K562 (cell line): ENCODE results near the gene USP37. TPM values are rescaled to one million over a fixed set of nuclear protein-coding genes. Genes with fewer than 3 reads are reported as not detected.

ENCODE experiments used
- ARNT ChIP-seq, 2 experiments: fragments of 450-650 bp; IDR thresholded peaks; 2 replicates each; pipeline ENCODE4 v1.6.1; 2016; ENCODE audit warnings: mild to moderate bottlenecking in 1 of 2
- ATF3 ChIP-seq, 2 experiments: fragments of 450-650 bp in 1 of 2; sonication (generic) in 1 of 2; formaldehyde crosslinking in 1 of 2; IDR thresholded peaks in 1 of 2; conservative IDR thresholded peaks in 1 of 2; 2 replicates each; pipeline versions ENCODE4 v1.6.1 to v1.8.1; 2016 to 2023; ENCODE audit warnings: mild to moderate bottlenecking in 2 of 2, moderate library complexity in 2 of 2, inconsistent platforms in 1 of 2, missing genetic modification reagents in 1 of 2
- CBX5 ChIP-seq: IDR thresholded peaks from 2 replicates; pipeline ENCODE4 v1.6.1; 2014; ENCODE audit warnings: low read depth, borderline replicate concordance
- CCNT2 ChIP-seq: IDR thresholded peaks from 2 replicates; pipeline ENCODE4 v1.6.1; 2011; ENCODE audit warnings: borderline replicate concordance, low read depth, mild to moderate bottlenecking, moderate library complexity, mixed read lengths, low read length; ENCODE audit not compliant: insufficient read length; ENCODE audit errors: extremely low read depth
- CTCFL ChIP-seq: IDR thresholded peaks from 2 replicates; pipeline ENCODE4 v1.6.1; 2011; ENCODE audit warnings: borderline replicate concordance, low read depth, mild to moderate bottlenecking, moderate library complexity, low read length; ENCODE audit not compliant: insufficient read depth, poor library complexity, severe bottlenecking
- JUN ChIP-seq, 2 experiments: sonication (generic) in 1 of 2; formaldehyde crosslinking in 1 of 2; IDR thresholded peaks; 2 replicates each; pipeline versions ENCODE4 v1.6.1 to v1.8.0; 2012 to 2022; ENCODE audit warnings: borderline replicate concordance in 2 of 2, mild to moderate bottlenecking in 2 of 2, improper control_type of control experiment in 1 of 2, low read depth in 1 of 2, low read length in 1 of 2, missing genetic modification reagents in 1 of 2
- JUND ChIP-seq, 2 experiments: IDR thresholded peaks; 2 replicates in 1 of 2; 3 replicates in 1 of 2; pipeline ENCODE4 v1.6.1; 2011; ENCODE audit warnings: borderline replicate concordance in 2 of 2, low read depth in 2 of 2, low read length in 2 of 2, improper control_type of control experiment in 1 of 2, missing biosample characterization in 1 of 2, missing genetic modification characterization in 1 of 2, missing genetic modification reagents in 1 of 2
- KAT7 ChIP-seq: sonication (generic); formaldehyde crosslinking; IDR thresholded peaks from 2 replicates; pipeline ENCODE4 v1.8.0; 2022; ENCODE audit warnings: missing genetic modification reagents, mild to moderate bottlenecking, borderline replicate concordance
- KLF16 ChIP-seq: IDR thresholded peaks from 2 replicates; pipeline ENCODE4 v1.6.1; 2016; ENCODE audit warnings: antibody characterized with exemption
- POLR2AphosphoS5 ChIP-seq: IDR thresholded peaks from 2 replicates; pipeline ENCODE4 v1.6.1; 2011; ENCODE audit warnings: mild to moderate bottlenecking, low read depth, low read length, moderate library complexity; ENCODE audit not compliant: control insufficient read depth, insufficient read depth
- RFX1 ChIP-seq: fragments of 450-650 bp; IDR thresholded peaks from 2 replicates; pipeline ENCODE4 v1.6.1; 2016; ENCODE audit warnings: mild to moderate bottlenecking, moderate library complexity
- SMAD4 ChIP-seq: fragments of 250-450 bp; sonication (Bioruptor Pico); conservative IDR thresholded peaks from 2 replicates; pipeline ENCODE4 v1.8.0; 2021; ENCODE audit warnings: inconsistent platforms, mild to moderate bottlenecking, moderate library complexity
- SMARCA4 ChIP-seq: fragments of 450-650 bp; IDR thresholded peaks from 2 replicates; pipeline ENCODE4 v1.6.1; 2016
- SMARCC2 ChIP-seq: fragments of 450-650 bp; IDR thresholded peaks from 2 replicates; pipeline ENCODE4 v1.6.1; 2017; ENCODE audit warnings: antibody characterized with exemption, moderate library complexity, mild to moderate bottlenecking, low read depth
- TARDBP ChIP-seq: fragments of 450-650 bp; IDR thresholded peaks from 2 replicates; pipeline ENCODE4 v1.6.1; 2016
- ZNF311 ChIP-seq: fragments of 250-450 bp; sonication (Bioruptor Pico); IDR thresholded peaks from 2 replicates; pipeline ENCODE4 v1.4.0; 2020; ENCODE audit warnings: mild to moderate bottlenecking, moderate library complexity
- ZNF592 ChIP-seq: fragments of 450-650 bp; IDR thresholded peaks from 2 replicates; pipeline ENCODE4 v1.6.1; 2017; ENCODE audit warnings: antibody characterized with exemption, mild to moderate bottlenecking
- polyA plus RNA-seq, 8 experiments: library from polyadenylated mRNA; depleted of rRNA in 4 of 8; stranded (reverse) in 5 of 8; unstranded in 3 of 8; fragments of >200 nt; fragmentation: Nextera tagmentation in 2 of 8; fragmentation: Illumina TruSeq in 1 of 8; extraction: Ambion mirVana in 2 of 8; extraction: Trizol in 1 of 8; gene quantifications; 2 replicates each; pipeline versions ENCODE4 v1.2.1 to v1.2.3, GENCODE V29; 2011 to 2014; ENCODE audit warnings: inconsistent platforms in 1 of 8, missing spikeins in 1 of 8
- total RNA-seq, 7 experiments: library from RNA; depleted of rRNA in 6 of 7; stranded (reverse); fragments of >200 nt in 6 of 7; fragmentation: Illumina TruSeq in 2 of 7; extraction: Trizol in 2 of 7; gene quantifications; 2 replicates each; pipeline versions ENCODE4 v1.2.1 to v1.2.3, GENCODE V29; 2011 to 2021; ENCODE audit warnings: low replicate concordance in 1 of 7

The USP37 gene
- total and polyA plus RNA-seq, 9 of the 15 experiments (the other 6 are each of a cell fraction or from before 2014, with no cell fraction given) = 2.0 to 14.2 (median 8.5) TPM

- TF ChIP-seq CTCFL = no peak
- peak; percentile 96 for TF ChIP-seq JUND (IDR thresholded peaks at IDR 0.05; ENCODE audit: borderline replicate concordance, low read depth, low read length)
- peak; percentile 95; the same call in 2 of the 3 replicates for TF ChIP-seq JUND (tag; IDR thresholded peaks at IDR 0.05; ENCODE audit: borderline replicate concordance, low read depth, low read length)
- TF ChIP-seq POLR2AphosphoS5 = peak; percentile 79; the same call in 1 of the 2 replicates
- peak; percentile 62 for TF ChIP-seq CCNT2
- peak; percentile 89 for TF ChIP-seq ATF3 (IDR thresholded peaks at IDR 0.05)
- peak; percentile 94 for TF ChIP-seq ATF3 (CRISPR knock-in tag; conservative IDR thresholded peaks at IDR 0.05)
- no peak for TF ChIP-seq CBX5
- 0 out of 2 replicates have a peak, but pooled peaks have one; percentile 47 for TF ChIP-seq TARDBP
- TF ChIP-seq JUN (IDR thresholded peaks at IDR 0.05; ENCODE audit: borderline replicate concordance, low read depth, low read length) = peak; percentile 90
- no peak for TF ChIP-seq JUN (CRISPR knock-in tag; IDR thresholded peaks at IDR 0.05; ENCODE audit: borderline replicate concordance)
- TF ChIP-seq SMAD4 = peak; percentile 57
- TF ChIP-seq SMARCA4 = peak; percentile 98
- TF ChIP-seq KLF16 = peak; percentile 39; the same call in 1 of the 2 replicates
- peak; percentile 96 for TF ChIP-seq SMARCC2
- no peak for TF ChIP-seq KAT7 (CRISPR knock-in tag)
- peak; percentile 46; the same call in 1 of the 2 replicates for TF ChIP-seq ZNF592
- no peak for TF ChIP-seq RFX1
- 0 out of 4 replicates have a peak, but pooled peaks of 1 of the 2 experiments have one; percentile 60 for TF ChIP-seq ARNT (IDR thresholded peaks at IDR 0.05)
- TF ChIP-seq ZNF311 (CRISPR knock-in tag) = no peak
These were observed 145.6 kb downstream of the USP37 start (continued) for GRCh38 chr2:218422403-218423086.
